CD4-positive, alpha-beta T cell (primary cell): Measurements from ENCODE around the gene UCK1. TPM values are rescaled to one million over a fixed set of nuclear protein-coding genes. Genes with fewer than 3 reads are reported as not detected.

Experiments
- ATAC-seq: fragments of 200-7000 bp; cut with Tn5 transposase; one replicate; pipeline ENCODE4 v1.10.0; 2022; ENCODE audit warnings: mild to moderate bottlenecking; ENCODE audit not compliant: poor library complexity
- CTCF ChIA-PET: fragments of 350-600 bp; sonication (Branson Sonifier 250); formaldehyde crosslinking; loops from one replicate; lab custom pipeline; 2021; ENCODE audit warnings: antibody characterized with exemption, inconsistent platforms; lab: Charles Lee
- POLR2A ChIA-PET: fragments of 350-600 bp; sonication (Branson Sonifier 250); formaldehyde crosslinking; loops from one replicate; lab custom pipeline; 2021; ENCODE audit warnings: antibody characterized with exemption, inconsistent platforms; lab: Charles Lee
- DNase-seq, 14 experiments: peaks; one replicate each; pipeline ENCODE4 v3.0.0-alpha.2; 2013 to 2020; ENCODE audit warnings: mixed read lengths in 2 of 14
- H3K27ac ChIP-seq, 2 donors: one replicate each; pipeline versions ENCODE4 v1.5.1 to v1.7.0; 2013; ENCODE audit warnings: low read length in 2 of 2, low read depth in 1 of 2, mild to moderate bottlenecking in 1 of 2
- H3K27me3 ChIP-seq, 2 experiments: 1 replicate in 1 of 2; 2 replicates in 1 of 2; pipeline versions ENCODE4 v1.6.1 to v1.7.0; 2013; ENCODE audit warnings: low read length in 2 of 2, control low read depth in 1 of 2, mild to moderate bottlenecking in 1 of 2, moderate library complexity in 1 of 2; ENCODE audit not compliant: insufficient read depth in 2 of 2, control insufficient read depth in 1 of 2
- H3K36me3 ChIP-seq: one replicate; pipeline ENCODE4 v1.6.1; 2013; ENCODE audit warnings: low read length, control low read depth; ENCODE audit not compliant: insufficient read depth
- H3K4me1 ChIP-seq: one replicate; pipeline ENCODE4 v1.6.1; 2013; ENCODE audit warnings: low read length, control low read depth; ENCODE audit not compliant: insufficient read depth
- H3K4me3 ChIP-seq: one replicate; pipeline ENCODE4 v1.5.1; 2013; ENCODE audit warnings: mild to moderate bottlenecking, low read length, moderate library complexity
- H3K9me3 ChIP-seq, 2 experiments: 1 replicate in 1 of 2; 2 replicates in 1 of 2; pipeline versions ENCODE4 v1.6.1 to v1.7.0; 2013; ENCODE audit warnings: low read length in 2 of 2, mild to moderate bottlenecking in 2 of 2, control low read depth in 1 of 2, moderate library complexity in 1 of 2; ENCODE audit not compliant: control insufficient read depth in 1 of 2, insufficient read depth in 1 of 2
- H3K27ac Mint-ChIP-seq: one replicate; pipeline ENCODE4 v1.8.0; 2020; ENCODE audit warnings: mixed read lengths
- H3K27me3 Mint-ChIP-seq: one replicate; pipeline ENCODE4 v1.8.0; 2021; ENCODE audit warnings: mixed read lengths
- H3K36me3 Mint-ChIP-seq: one replicate; pipeline ENCODE4 v1.8.0; 2021; ENCODE audit warnings: low read depth, mixed read lengths
- H3K4me1 Mint-ChIP-seq: one replicate; pipeline ENCODE4 v1.8.0; 2021; ENCODE audit warnings: low read depth, mixed read lengths
- H3K4me3 Mint-ChIP-seq: one replicate; pipeline ENCODE4 v1.8.0; 2020; ENCODE audit warnings: mild to moderate bottlenecking, mixed read lengths
- H3K9me3 Mint-ChIP-seq: one replicate; pipeline ENCODE4 v1.8.0; 2020; ENCODE audit warnings: mixed read lengths
- intact Hi-C, 2 experiments: fragments of 100-400 bp; cut with DNase I in 1 of 2; cut with micrococcal nuclease in 1 of 2; formaldehyde crosslinking; loops; one replicate each; pipeline versions ENCODE4 v1.15.1 to v1.9.0; 2023 to 2025; cut with DNase I, micrococcal nuclease
- total RNA-seq, 174 experiments: library from RNA in 2 of 174; stranded (reverse) in 2 of 174; gene quantifications; one replicate each; pipeline ENCODE4 v1.2.3 and lab custom pipeline; 2021 to 2026
- TF ChIP-seq, protein P1 (sequence below): fragments of 200-600 bp; IDR thresholded peaks from one replicate; pipeline ENCODE4 v1.8.0; 2022; ENCODE audit warnings: antibody characterized with exemption, mild to moderate bottlenecking

UCK1 gene
- total RNA-seq, 2 experiments from 2014 or later = 22.1 to 22.5 TPM

DNA sequence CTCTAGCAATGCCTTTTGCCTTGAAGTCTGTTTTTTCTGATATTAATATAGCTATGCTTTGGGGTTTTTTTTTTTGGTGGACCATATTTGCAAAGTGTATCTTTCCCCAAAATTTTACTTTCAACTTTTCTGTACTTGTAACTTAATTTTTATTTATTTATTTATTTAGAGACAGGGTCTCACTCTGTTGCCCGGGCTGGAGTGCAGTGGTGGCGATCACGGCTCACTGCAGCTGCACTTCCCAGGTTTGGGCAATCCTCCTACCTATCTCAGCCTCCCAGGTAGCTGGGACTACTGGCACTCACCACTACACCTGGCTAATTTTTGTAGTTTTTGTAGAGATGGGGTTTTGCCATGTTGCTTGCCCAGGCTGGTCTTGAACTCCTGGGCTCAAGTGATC lies 35.1 kb upstream of the UCK1 start:
- Mint-ChIP-seq H3K4me1 (no peaks in the 10 kb centered on the region), H3K36me3 (peaks cover 19% of the 10 kb centered on the region), H3K27ac (no peak overlapping the region), H3K4me3 (no peak overlapping the region), H3K27me3 (no peaks in the 10 kb centered on the region), H3K9me3 (no peaks in the 10 kb centered on the region)
- H3K27me3 ChIP-seq = no peaks in the 10 kb centered on the region
- no peak overlapping the region for H3K4me3 ChIP-seq
- no peak for ATAC-seq
- no peak overlapping the region for H3K27ac ChIP-seq
- CTCF ChIA-PET = interaction anchor here (1.4 kb wide), 2 partner anchors 174 to 193 kb away, joined by 3 read pairs; no protein-coding TSS in a partner anchor
- peaks cover 0 to 7% of the 10 kb centered on the region in 2 experiments for H3K9me3 ChIP-seq
- intact Hi-C loops = no loop called here
- TF ChIP-seq, protein P1, sequence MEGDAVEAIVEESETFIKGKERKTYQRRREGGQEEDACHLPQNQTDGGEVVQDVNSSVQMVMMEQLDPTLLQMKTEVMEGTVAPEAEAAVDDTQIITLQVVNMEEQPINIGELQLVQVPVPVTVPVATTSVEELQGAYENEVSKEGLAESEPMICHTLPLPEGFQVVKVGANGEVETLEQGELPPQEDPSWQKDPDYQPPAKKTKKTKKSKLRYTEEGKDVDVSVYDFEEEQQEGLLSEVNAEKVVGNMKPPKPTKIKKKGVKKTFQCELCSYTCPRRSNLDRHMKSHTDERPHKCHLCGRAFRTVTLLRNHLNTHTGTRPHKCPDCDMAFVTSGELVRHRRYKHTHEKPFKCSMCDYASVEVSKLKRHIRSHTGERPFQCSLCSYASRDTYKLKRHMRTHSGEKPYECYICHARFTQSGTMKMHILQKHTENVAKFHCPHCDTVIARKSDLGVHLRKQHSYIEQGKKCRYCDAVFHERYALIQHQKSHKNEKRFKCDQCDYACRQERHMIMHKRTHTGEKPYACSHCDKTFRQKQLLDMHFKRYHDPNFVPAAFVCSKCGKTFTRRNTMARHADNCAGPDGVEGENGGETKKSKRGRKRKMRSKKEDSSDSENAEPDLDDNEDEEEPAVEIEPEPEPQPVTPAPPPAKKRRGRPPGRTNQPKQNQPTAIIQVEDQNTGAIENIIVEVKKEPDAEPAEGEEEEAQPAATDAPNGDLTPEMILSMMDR = no peak
- POLR2A ChIA-PET = interaction anchor here (1.0 kb wide), 1 partner anchor 13 kb away, joined by 3 read pairs; no protein-coding TSS in a partner anchor
- H3K36me3 ChIP-seq = peaks cover 4% of the 10 kb centered on the region
- no peak for DNase-seq
- no peaks in the 10 kb centered on the region for H3K4me1 ChIP-seq

DNA sequence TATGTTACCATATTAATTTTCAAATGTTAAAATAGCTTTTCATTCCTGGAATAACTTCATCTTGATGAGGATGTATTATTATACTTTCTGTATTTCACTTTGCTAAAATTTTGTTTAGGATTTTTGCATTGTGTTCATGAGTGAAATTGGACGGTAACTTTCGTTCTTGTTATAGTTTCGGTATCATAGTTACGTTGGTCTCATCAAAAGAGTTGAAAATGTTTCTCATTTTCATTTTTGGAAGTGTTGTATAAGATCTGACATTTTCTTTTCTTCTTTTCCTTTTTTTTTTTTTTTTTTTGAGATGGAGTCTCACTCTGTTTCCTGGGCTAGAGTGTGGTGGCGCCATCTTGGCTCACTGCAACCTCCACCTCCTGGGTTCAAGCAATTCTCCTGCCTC lies 34.3 kb upstream of the UCK1 start:
- Histone ChIP-seq H3K27me3 (no peaks in the 10 kb centered on the region), H3K27ac (no peak overlapping the region), H3K4me3 (no peak overlapping the region), H3K4me1 (no peaks in the 10 kb centered on the region), H3K9me3 (peaks cover 0 to 7% of the 10 kb centered on the region in 2 experiments), H3K36me3 (peaks cover 4% of the 10 kb centered on the region)
- DNase-seq (no peak), ATAC-seq (no peak)
- ChIA-PET POLR2A (interaction anchor here (0.9 kb wide), 1 partner anchor 65 kb away, joined by 4 read pairs; no protein-coding TSS in a partner anchor), CTCF (interaction anchor here (1.4 kb wide), 2 partner anchors 175 to 194 kb away, joined by 3 read pairs; no protein-coding TSS in a partner anchor)
- no peaks in the 10 kb centered on the region for H3K9me3 Mint-ChIP-seq
- H3K4me1 Mint-ChIP-seq = no peaks in the 10 kb centered on the region
- H3K4me3 Mint-ChIP-seq = no peak overlapping the region
- H3K36me3 Mint-ChIP-seq = peaks cover 13% of the 10 kb centered on the region
- no peaks in the 10 kb centered on the region for H3K27me3 Mint-ChIP-seq
- TF ChIP-seq, protein P1 = no peak
- intact Hi-C loops = no loop called here
- H3K27ac Mint-ChIP-seq = no peak overlapping the region

DNA sequence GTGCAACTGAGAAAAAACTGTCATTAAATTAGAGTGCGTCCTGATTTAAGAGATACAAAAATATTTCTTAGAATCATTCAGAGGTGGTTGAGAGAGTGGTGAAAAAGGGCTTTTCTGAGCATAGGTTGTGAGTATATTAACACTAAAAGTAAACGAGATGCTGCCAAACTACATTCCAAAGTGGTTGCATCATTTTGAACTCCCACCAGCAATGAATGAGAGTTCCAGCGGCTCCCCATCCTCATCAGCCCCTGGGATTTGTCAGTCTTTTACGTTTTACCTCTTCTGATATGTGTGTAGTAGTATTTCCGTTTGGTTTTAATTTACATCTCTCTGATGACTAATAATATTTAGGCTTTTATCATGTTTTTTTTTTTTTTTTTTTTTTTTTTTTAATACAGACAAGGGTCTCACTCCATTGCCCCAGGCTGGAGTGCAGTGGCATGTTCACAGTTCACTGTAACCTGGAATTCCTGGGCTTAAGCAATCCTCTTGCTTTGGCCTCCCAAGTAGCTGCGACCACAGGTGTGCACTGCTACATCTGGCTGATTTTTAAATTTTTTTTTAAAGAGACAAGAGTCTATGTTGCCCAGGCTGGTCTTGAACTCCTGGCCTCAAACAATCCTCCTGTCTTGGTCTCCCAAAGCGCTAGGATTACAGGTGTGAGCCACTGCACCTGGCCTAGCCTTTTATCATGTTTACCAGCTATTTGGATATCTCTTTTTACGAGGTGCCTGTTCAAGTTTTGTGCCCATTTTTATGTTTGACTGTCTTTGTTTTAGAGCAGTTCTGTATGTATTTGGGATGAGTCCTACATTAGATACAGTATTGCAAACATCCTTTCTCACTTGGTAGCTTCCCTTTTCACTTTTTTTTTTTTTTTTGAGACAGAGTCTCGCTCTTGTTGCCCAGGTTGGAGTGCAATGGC lies 31.2 kb upstream of the UCK1 start:
- H3K27ac Mint-ChIP-seq = no peak overlapping the region
- H3K4me1 ChIP-seq = no peaks in the 10 kb centered on the region
- H3K27ac ChIP-seq = no peak overlapping the region
- no peak overlapping the region for H3K4me3 ChIP-seq
- ChIA-PET CTCF (interaction anchor here (0.7 kb wide), 1 partner anchor 270 kb away, joined by 3 read pairs; no protein-coding TSS in a partner anchor), POLR2A (interaction anchor here (0.6 kb wide), 1 partner anchor 163 kb away, joined by 3 read pairs; no protein-coding TSS in a partner anchor)
- no peaks in the 10 kb centered on the region for H3K27me3 Mint-ChIP-seq
- H3K4me1 Mint-ChIP-seq = no peaks in the 10 kb centered on the region
- DNase-seq (no peak), ATAC-seq (no peak)
- intact Hi-C loops = no loop called here
- no peaks in the 10 kb centered on the region for H3K9me3 Mint-ChIP-seq
- no peaks in the 10 kb centered on the region for H3K27me3 ChIP-seq
- peaks cover 5% of the 10 kb centered on the region for H3K36me3 Mint-ChIP-seq
- no peaks in the 10 kb centered on the region for H3K36me3 ChIP-seq
- peaks cover 0 to 7% of the 10 kb centered on the region in 2 experiments for H3K9me3 ChIP-seq
- TF ChIP-seq, protein P1 = no peak
- no peak overlapping the region for H3K4me3 Mint-ChIP-seq
